ENCODE data around the gene KMT2C.

The KMT2C gene

GRCh38 chr7:152105205-152105604, 330.6 kb downstream of the KMT2C start:
- DNase-seq (ENCODE audit: insufficient read length, low spot score), result no peak
- TF ChIP-seq SPI1 (IDR thresholded peaks at IDR 0.05; ENCODE audit: low read depth, low read length), result no peak
- TF ChIP-seq POLR2AphosphoS5 (IDR thresholded peaks at IDR 0.05; ENCODE audit: low read depth, low read length), result no peak
- no peak for TF ChIP-seq TAF1 (IDR thresholded peaks at IDR 0.05; ENCODE audit: low read depth, low read length)
- no peak for TF ChIP-seq POLR2A (IDR thresholded peaks at IDR 0.05; ENCODE audit: low read depth, low read length)
- no peak for TF ChIP-seq PAX5 (IDR thresholded peaks at IDR 0.05; ENCODE audit: insufficient read depth, low read length, severe bottlenecking)
- TF ChIP-seq POU2F2 (IDR thresholded peaks at IDR 0.05; ENCODE audit: low read depth, low read length), result no peak
- FAIRE-seq, result no peak

- TF ChIP-seq PAX5 (IDR thresholded peaks at IDR 0.05; ENCODE audit: insufficient read depth, low read length, severe bottlenecking), result no peak
- no peak for TF ChIP-seq POLR2AphosphoS5 (IDR thresholded peaks at IDR 0.05; ENCODE audit: low read depth, low read length)
- TF ChIP-seq TAF1 (IDR thresholded peaks at IDR 0.05; ENCODE audit: low read depth, low read length), result no peak
- no peak for TF ChIP-seq POLR2A (IDR thresholded peaks at IDR 0.05; ENCODE audit: low read depth, low read length)
- no peak for TF ChIP-seq POU2F2 (IDR thresholded peaks at IDR 0.05; ENCODE audit: low read depth, low read length)
- no peak for TF ChIP-seq SPI1 (IDR thresholded peaks at IDR 0.05; ENCODE audit: low read depth, low read length)
- DNase-seq (ENCODE audit: insufficient read length, low spot score), result no peak
- FAIRE-seq, result no peak
Measured at GRCh38 chr7:152103691-152104090, 332.1 kb downstream of the KMT2C start.

DNA sequence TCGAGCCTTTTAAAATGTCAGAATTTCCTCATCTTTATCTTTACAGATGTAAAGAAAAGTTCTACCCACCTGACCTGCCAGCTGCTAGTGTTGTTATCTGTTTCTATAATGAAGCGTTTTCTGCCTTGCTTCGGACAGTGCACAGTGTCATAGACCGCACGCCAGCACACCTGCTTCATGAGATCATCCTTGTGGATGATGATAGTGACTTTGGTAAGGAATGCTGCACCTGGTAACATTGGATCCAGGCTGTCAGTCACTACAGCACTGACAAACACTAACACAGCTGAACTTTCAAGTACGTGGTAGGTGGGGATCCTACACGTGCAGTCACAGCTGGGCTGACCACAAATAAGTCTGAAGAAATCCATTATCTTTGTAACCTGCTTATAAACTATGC, 332.7 kb downstream of the KMT2C start:
- TF ChIP-seq SPI1 (IDR thresholded peaks at IDR 0.05; ENCODE audit: low read depth, low read length), result no peak
- FAIRE-seq, result no peak

GRCh38 chr7:152097330-152097729, 338.5 kb downstream of the KMT2C start:
- TF ChIP-seq POLR2A (IDR thresholded peaks at IDR 0.05; ENCODE audit: low read depth, low read length) (no peak), PAX5 (IDR thresholded peaks at IDR 0.05; ENCODE audit: insufficient read depth, low read length, severe bottlenecking) (no peak), TAF1 (IDR thresholded peaks at IDR 0.05; ENCODE audit: low read depth, low read length) (no peak), POLR2AphosphoS5 (IDR thresholded peaks at IDR 0.05; ENCODE audit: low read depth, low read length) (no peak), POU2F2 (IDR thresholded peaks at IDR 0.05; ENCODE audit: low read depth, low read length) (no peak), SPI1 (IDR thresholded peaks at IDR 0.05; ENCODE audit: low read depth, low read length) (no peak)
- no peak for FAIRE-seq
- DNase-seq (ENCODE audit: insufficient read length, low spot score), result no peak

More for the DNA sequence above, 332.7 kb downstream of the KMT2C start:
- DNase-seq (ENCODE audit: insufficient read length, low spot score), result no peak

DNA sequence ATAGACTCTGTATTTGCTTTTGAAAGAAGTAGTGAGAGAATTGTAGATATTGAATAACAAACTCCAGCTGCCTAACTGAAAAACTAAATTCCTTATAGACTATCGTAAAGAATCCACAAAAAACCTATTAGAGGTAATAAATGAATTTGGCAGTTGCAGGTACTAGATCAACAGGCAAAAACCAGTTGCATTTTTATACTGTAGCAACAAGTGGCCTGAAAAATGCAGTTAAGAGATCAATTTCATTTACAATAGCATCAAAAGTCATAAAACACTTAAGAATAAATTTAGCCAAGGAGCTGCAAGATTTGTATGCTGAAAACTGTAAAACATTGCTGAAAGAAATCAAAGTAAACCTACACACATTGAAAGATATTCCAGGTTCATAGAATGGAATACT, 340.0 kb downstream of the KMT2C start:
- DNase-seq (ENCODE audit: insufficient read length, low spot score) (no peak), FAIRE-seq (no peak)
- TF ChIP-seq SPI1 (IDR thresholded peaks at IDR 0.05; ENCODE audit: low read depth, low read length), result no peak
- TF ChIP-seq POLR2A (IDR thresholded peaks at IDR 0.05; ENCODE audit: low read depth, low read length), result no peak
- TF ChIP-seq PAX5 (IDR thresholded peaks at IDR 0.05; ENCODE audit: insufficient read depth, low read length, severe bottlenecking), result no peak
- no peak for TF ChIP-seq POU2F2 (IDR thresholded peaks at IDR 0.05; ENCODE audit: low read depth, low read length)
- no peak for TF ChIP-seq POLR2AphosphoS5 (IDR thresholded peaks at IDR 0.05; ENCODE audit: low read depth, low read length)
- TF ChIP-seq TAF1 (IDR thresholded peaks at IDR 0.05; ENCODE audit: low read depth, low read length), result no peak

DNA sequence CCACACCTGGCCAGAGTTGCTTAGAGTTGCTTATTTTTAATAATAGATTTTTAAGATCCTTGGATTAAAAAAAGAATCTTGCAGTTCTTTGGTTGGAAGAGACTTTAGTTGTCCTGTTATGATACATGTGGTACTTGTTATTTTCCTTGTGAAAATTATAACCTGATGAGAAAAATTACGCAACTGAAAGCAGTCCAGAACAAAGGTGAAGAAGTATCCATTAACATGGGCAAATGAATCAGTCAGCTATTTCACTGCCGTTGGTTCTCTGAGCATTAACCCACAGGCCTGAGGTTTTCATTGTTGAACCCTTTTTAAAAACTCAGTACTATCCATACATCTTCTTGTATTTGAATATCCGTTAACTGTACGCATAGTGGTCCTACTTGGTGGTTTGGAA, 342.1 kb downstream of the KMT2C start:
- DNase-seq (ENCODE audit: insufficient read length, low spot score) (no peak), FAIRE-seq (no peak)
- TF ChIP-seq TAF1 (IDR thresholded peaks at IDR 0.05; ENCODE audit: low read depth, low read length) (no peak), SPI1 (IDR thresholded peaks at IDR 0.05; ENCODE audit: low read depth, low read length) (no peak), POLR2AphosphoS5 (IDR thresholded peaks at IDR 0.05; ENCODE audit: low read depth, low read length) (no peak), PAX5 (IDR thresholded peaks at IDR 0.05; ENCODE audit: insufficient read depth, low read length, severe bottlenecking) (no peak), POLR2A (IDR thresholded peaks at IDR 0.05; ENCODE audit: low read depth, low read length) (no peak)

- TF ChIP-seq SPI1 (IDR thresholded peaks at IDR 0.05; ENCODE audit: low read depth, low read length) (no peak), PAX5 (IDR thresholded peaks at IDR 0.05; ENCODE audit: insufficient read depth, low read length, severe bottlenecking) (no peak), POU2F2 (IDR thresholded peaks at IDR 0.05; ENCODE audit: low read depth, low read length) (no peak), POLR2A (IDR thresholded peaks at IDR 0.05; ENCODE audit: low read depth, low read length) (no peak), POLR2AphosphoS5 (IDR thresholded peaks at IDR 0.05; ENCODE audit: low read depth, low read length) (no peak), TAF1 (IDR thresholded peaks at IDR 0.05; ENCODE audit: low read depth, low read length) (no peak)
- FAIRE-seq (no peak), DNase-seq (ENCODE audit: insufficient read length, low spot score) (no peak)
Measured at GRCh38 chr7:152090747-152091146, 345.1 kb downstream of the KMT2C start.

- FAIRE-seq (no peak), DNase-seq (ENCODE audit: insufficient read length, low spot score) (no peak)
- TF ChIP-seq TAF1 (IDR thresholded peaks at IDR 0.05; ENCODE audit: low read depth, low read length) (no peak), POLR2A (IDR thresholded peaks at IDR 0.05; ENCODE audit: low read depth, low read length) (no peak), PAX5 (IDR thresholded peaks at IDR 0.05; ENCODE audit: insufficient read depth, low read length, severe bottlenecking) (no peak), POU2F2 (IDR thresholded peaks at IDR 0.05; ENCODE audit: low read depth, low read length) (no peak), SPI1 (IDR thresholded peaks at IDR 0.05; ENCODE audit: low read depth, low read length) (no peak), POLR2AphosphoS5 (IDR thresholded peaks at IDR 0.05; ENCODE audit: low read depth, low read length) (no peak)
Measured at GRCh38 chr7:152089183-152089582, 346.6 kb downstream of the KMT2C start.

GRCh38 chr7:152086513-152086912, 349.3 kb downstream of the KMT2C start:
- TF ChIP-seq POLR2AphosphoS5 (IDR thresholded peaks at IDR 0.05; ENCODE audit: low read depth, low read length) (no peak), POU2F2 (IDR thresholded peaks at IDR 0.05; ENCODE audit: low read depth, low read length) (no peak), PAX5 (IDR thresholded peaks at IDR 0.05; ENCODE audit: insufficient read depth, low read length, severe bottlenecking) (no peak), TAF1 (IDR thresholded peaks at IDR 0.05; ENCODE audit: low read depth, low read length) (no peak), POLR2A (IDR thresholded peaks at IDR 0.05; ENCODE audit: low read depth, low read length) (no peak), SPI1 (IDR thresholded peaks at IDR 0.05; ENCODE audit: low read depth, low read length) (no peak)
- FAIRE-seq (no peak), DNase-seq (ENCODE audit: insufficient read length, low spot score) (no peak)

GRCh38 chr7:152085131-152085530, 350.7 kb downstream of the KMT2C start:
- DNase-seq (ENCODE audit: insufficient read length, low spot score) (no peak), FAIRE-seq (peak; percentile 26)

More at GRCh38 chr7:152085131-152085530, 350.7 kb downstream of the KMT2C start:
- no peak for TF ChIP-seq POLR2A (IDR thresholded peaks at IDR 0.05; ENCODE audit: low read depth, low read length)
- TF ChIP-seq POU2F2 (IDR thresholded peaks at IDR 0.05; ENCODE audit: low read depth, low read length), result no peak
- no peak for TF ChIP-seq PAX5 (IDR thresholded peaks at IDR 0.05; ENCODE audit: insufficient read depth, low read length, severe bottlenecking)
- no peak for TF ChIP-seq SPI1 (IDR thresholded peaks at IDR 0.05; ENCODE audit: low read depth, low read length)
- TF ChIP-seq POLR2AphosphoS5 (IDR thresholded peaks at IDR 0.05; ENCODE audit: low read depth, low read length), result no peak
- no peak for TF ChIP-seq TAF1 (IDR thresholded peaks at IDR 0.05; ENCODE audit: low read depth, low read length)

Data from GM12891 (cell line).